Ecto neural progenitor cell (in vitro differentiated cells): Measurements from ENCODE around the gene TMIGD3.
A peak's percentile ranks its signal among the peaks of the same experiment; 100 is the strongest.

ENCODE experiments used
- DNase-seq: peaks from one replicate; pipeline ENCODE4 v3.0.0-alpha.2; 2018; ENCODE audit warnings: low spot score

The TMIGD3 gene

DNA sequence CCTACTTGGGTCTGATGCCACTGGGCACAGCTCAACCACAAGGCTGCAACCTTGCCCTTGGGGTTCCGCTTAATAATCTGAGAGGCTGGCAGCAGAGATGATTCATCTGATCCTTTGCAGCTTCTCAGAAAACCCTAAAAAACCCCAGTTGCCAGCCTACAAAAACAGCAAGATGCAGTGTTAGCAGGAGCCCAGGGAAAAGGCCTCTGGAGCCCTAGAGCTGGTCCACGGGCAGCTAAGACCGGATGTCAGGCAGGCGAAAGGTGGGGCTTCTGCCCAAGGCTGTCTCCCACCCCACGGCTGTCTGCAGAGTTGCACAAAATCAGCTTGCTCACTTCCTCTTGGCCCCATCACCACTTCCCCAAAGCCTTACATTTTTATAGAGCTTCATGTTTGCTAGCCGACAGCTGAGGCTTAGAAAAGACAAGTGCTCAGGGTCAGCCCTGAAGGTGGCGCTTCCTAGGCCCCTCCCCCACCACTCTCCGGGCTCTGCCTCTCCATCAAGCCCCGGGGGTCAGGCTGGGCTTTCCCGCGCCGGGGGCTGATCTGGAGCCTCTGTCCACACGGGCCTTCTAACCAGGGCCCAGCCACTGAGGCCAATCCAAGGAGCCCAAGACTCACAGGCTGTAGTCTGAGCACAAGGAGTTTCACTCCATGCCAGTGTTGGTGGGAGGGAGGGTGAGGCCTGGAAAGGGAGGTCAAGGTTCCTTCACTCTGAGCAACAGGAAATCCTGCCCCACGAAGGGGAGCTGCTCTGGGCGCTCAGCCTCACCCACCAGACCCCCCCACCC is 4.2 kb upstream of the TMIGD3 start:
- DNase-seq: peak; percentile 85

- no peak for DNase-seq
Observed at GRCh38 chr1:111506561-111506960, 3.1 kb upstream of the TMIGD3 start.

- no peak for DNase-seq
Observed at GRCh38 chr1:111505641-111506119, 2.2 kb upstream of the TMIGD3 start.

- no peak for DNase-seq
Observed at GRCh38 chr1:111504097-111504496, 664 bp upstream of the TMIGD3 start.

GRCh38 chr1:111501645-111502044 is 1.8 kb downstream of the TMIGD3 start:
- no peak for DNase-seq

DNA sequence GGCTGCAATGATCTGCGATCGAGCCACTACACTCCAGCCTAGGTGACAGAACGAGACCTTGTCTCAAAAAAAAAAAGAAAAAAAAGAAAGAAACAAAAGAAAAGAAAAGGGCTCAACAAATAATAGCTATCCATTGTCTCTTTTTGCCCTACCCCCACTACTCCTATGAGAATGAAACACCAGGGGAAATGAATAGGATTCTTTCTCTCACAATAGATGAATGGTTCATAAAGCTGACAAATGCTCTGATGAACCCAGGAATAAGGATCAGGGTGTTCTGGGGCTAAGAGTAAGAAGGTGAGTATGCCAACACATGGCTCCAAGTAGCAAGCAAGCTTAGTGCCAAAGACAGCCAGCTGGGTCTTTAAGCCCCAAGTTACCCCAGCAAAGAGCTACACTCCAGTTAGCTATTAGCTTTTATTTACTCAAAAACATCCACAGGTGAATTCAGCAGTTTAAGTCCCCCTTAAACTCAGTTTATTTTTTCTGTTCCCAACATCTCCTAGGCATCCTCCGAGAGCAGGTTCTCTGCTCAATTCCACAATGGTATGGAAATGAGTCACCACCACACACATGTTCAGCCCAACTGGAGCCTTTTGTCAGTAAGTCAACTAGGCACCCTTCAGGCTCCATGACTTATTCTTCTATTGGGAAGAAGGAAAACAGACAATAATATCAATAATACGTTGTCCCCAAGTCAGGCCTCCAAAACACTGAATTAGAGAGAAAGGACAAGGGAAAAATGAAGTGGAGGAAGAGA is 4.2 kb downstream of the TMIGD3 start:
- DNase-seq: no peak

DNA sequence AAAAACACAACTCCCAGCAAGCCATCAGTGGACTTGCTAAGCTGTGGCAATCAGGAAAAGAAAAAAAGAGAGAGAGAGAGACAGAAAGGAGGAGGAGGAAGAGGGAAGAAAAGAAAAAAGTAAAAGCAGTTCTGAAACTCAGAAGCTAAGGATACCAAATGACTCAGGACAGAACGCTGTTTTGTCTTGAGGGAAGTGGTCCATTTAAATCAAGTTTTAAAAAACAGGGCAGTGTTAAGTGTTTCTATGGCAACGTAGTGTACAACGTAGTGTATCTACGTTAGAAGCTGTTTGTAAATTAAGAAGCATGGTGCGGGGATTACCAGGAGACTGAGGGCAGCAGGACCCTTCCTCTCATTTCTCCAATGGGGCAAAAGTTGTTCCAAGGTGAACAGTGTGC is 5.8 kb downstream of the TMIGD3 start:
- no peak for DNase-seq

DNA sequence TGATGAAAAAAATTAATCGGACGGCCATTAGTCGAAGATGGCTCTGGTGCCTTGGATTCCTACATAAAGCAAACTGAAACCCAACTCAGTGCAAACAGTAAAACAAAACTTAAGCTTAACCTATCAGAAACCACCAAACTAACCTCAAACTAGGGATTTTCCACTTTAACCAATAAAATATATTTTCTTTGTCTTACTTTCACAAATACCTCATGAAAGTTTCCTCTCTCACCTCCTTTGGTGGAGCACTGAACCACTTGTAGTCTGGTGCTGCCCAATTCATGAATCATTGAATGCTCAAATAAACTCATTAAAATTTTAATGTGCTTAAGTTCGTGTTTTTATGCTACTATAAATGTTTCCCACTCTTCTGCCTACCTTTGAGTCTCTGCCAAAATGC is 7.0 kb downstream of the TMIGD3 start:
- no peak for DNase-seq

- DNase-seq: no peak
Observed at GRCh38 chr1:111491070-111491469, 12.4 kb downstream of the TMIGD3 start.

DNA sequence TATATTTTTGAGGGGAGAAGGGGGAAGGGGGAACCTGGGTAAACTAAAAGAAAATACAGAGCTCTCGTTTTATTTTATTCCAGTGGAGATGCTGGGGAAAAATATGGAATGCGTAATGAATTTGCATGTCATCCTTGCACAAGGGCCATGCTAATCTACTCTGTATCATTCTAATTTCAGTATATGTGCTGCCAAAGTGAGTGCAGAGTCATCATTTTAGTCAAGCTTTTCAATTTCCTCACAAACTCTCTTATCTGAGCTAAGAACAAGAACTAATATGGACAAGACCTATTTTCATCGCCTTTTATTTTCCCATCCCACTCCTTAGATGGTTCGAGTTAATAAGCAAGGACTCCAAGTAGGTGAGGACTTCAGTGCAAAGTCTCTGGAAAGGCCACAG is 13.2 kb downstream of the TMIGD3 start:
- no peak for DNase-seq

DNA sequence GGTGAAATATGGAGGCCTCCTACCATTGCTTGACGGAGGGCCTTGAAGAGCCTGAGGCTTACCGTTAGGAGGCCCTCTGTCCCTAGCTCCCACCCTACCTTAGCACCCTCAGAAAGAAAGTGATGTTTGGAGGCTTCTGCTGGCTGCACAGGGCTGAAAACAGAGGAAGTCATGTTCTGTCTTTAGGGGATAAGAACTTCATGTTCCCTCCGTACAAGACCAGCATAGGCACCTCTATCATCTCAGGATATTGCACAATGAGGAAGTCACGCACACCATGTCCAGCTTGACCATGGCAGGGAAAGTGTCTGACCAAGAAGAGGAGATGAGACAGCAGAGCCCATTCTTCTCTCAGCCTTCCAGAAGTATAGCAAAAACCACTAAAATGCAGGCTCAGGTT is 13.8 kb downstream of the TMIGD3 start:
- DNase-seq: no peak

GRCh38 chr1:111488669-111489068 is 14.8 kb downstream of the TMIGD3 start:
- no peak for DNase-seq

GRCh38 chr1:111487133-111487532 is 16.3 kb downstream of the TMIGD3 start:
- no peak for DNase-seq

- DNase-seq: no peak
Observed at GRCh38 chr1:111486431-111486830, 17.0 kb downstream of the TMIGD3 start.

- no peak for DNase-seq
Observed at GRCh38 chr1:111484391-111485026, 18.9 kb downstream of the TMIGD3 start.

DNA sequence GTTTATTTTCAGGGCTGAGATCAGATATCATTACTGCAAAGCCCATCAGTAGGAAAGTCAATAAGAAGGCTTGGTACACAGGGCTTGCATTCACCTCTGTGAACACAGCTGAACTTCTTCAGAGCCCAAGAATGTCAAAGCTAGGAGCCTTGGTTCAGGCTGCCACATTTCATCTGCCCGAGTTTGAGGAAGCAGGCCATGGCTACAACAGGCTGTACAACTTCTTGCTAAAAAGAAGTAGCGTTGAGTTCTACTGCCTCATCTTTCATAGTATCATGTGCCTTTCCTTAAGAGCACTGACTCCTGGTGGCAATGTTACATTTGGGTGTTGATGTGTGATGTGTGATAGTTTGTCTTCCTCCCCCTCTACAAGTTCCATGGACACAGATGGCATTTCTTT is 19.6 kb downstream of the TMIGD3 start:
- no peak for DNase-seq

DNA sequence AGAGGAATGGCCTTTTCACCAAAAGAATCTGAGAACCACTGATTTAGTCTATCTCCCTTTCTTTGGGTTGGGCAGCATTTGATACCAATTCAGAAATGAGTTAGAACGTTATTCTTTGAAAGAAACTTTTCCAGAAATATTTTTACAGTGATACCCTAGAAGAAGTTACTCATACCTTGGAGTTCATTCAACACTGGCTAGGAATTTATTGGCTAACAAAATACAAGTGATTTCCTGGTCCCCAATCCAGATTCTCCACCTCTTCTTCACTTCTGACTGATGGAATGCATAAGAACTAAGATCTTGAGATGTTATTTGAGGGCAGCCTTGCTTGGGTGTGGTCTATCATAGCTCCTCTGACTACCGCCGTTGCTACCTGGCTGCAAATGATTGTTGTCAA is 20.3 kb downstream of the TMIGD3 start:
- no peak for DNase-seq

GRCh38 chr1:111481387-111482221 is 21.8 kb downstream of the TMIGD3 start:
- peak; percentile 79 for DNase-seq

DNA sequence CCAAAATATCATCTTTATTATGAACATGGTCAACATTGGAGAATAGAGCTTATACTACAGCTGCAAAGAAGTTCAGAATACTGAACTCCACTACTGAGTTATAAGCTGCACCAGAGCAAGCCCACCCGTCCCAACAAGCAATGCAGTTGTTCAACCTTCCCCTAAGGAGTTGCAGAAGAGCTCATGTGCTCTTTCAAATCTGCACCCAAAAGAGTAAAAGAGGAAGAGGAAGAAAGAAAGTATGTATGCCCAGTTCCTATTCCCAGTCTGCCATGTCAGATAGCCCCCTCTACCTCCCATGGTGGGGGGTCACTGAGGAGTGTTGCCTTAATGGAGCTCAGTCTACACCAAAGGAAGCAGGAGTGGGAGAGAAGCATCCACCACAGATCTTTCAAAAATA is 22.8 kb downstream of the TMIGD3 start:
- DNase-seq: no peak

- no peak for DNase-seq
Observed at GRCh38 chr1:111476761-111477309, 26.6 kb downstream of the TMIGD3 start.

GRCh38 chr1:111476214-111476613 is 27.2 kb downstream of the TMIGD3 start:
- no peak for DNase-seq

- DNase-seq: no peak
Observed at GRCh38 chr1:111475701-111476100, 27.7 kb downstream of the TMIGD3 start.
